ENCODE measurements around the gene SOHLH1. TPM values are rescaled to one million over a fixed set of nuclear protein-coding genes. Genes with fewer than 3 reads are reported as not detected.

The SOHLH1 gene
- total RNA-seq, 1 experiment from 2014 or later: not detected

DNA sequence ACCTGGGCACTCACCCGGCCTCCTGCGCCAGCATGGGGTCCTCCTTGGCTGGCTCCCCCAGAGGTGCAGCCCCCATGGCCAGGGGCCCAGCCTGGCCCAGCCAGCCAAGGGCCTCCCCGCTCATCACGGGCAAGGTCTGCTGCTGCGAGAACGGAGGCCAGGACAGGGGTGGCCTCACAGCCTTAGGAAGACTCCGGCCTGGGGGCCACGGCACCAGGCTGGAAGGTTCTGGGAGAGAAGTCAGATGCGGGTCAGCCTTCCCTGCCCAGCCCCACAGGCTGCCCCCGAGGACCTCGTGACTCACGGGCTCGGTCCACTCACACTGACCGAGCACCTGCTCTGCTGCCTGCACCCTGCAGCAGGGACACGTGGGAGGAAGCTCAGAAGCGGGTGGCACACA lies 4.2 kb downstream of the SOHLH1 start:
- DNase-seq (ENCODE audit: low spot score): no peak
- no peaks in the 10 kb centered on the region for H3K27me3 Mint-ChIP-seq (ENCODE audit: low read depth)
- no peaks in the 10 kb centered on the region for H3K36me3 Mint-ChIP-seq
- no peak for ATAC-seq
- H3K27ac Mint-ChIP-seq: no peak overlapping the region
- CTCF ChIA-PET: no interaction called here
- H3K9me3 Mint-ChIP-seq: no peaks in the 10 kb centered on the region
- TF ChIP-seq SMAD3 (CRISPR knock-in tag; IDR thresholded peaks at IDR 0.05; ENCODE audit: borderline replicate concordance) (no peak), JAZF1 (CRISPR knock-in tag; IDR thresholded peaks at IDR 0.05) (no peak), STAT6 (CRISPR knock-in tag; conservative IDR thresholded peaks at IDR 0.05; ENCODE audit: low read depth) (no peak), IRF1 (CRISPR knock-in tag; IDR thresholded peaks at IDR 0.05) (no peak)
- TF ChIP-seq, protein P1, sequence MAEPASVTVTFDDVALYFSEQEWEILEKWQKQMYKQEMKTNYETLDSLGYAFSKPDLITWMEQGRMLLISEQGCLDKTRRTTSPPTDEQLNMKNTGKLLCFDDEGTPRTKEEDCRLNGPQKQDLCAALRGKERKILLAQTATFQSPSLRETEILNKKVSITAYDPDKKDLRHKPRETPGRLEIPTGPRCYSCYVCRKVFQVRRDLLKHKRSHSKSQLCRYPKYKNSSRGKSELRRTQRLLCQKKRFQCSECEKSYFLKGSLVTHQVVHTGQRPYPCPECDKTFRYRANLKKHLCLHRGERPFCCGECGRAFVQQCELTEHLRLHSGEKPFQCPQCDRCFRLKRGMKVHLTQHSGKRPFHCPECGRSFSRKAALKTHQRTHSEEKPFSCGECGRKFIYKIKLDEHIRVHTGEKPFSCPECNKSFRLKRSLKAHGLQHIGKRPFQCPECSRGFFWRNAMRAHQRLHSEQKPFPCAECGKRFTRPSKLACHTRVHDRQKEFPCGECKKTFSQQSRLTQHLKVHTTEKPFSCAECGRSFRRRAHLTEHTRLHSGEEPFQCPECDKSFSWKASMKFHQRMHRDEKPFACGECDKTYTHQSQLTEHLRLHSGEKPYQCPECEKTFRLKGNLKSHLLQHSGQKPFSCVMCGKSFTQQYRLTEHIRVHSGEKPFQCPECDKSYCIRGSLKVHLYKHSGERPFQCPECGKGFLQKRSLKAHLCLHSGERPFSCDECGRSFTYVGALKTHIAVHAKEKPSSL (CRISPR knock-in tag; conservative IDR thresholded peaks at IDR 0.05): no peak
- POLR2A ChIA-PET: no interaction called here
- no peak overlapping the region for H3K4me3 Mint-ChIP-seq
- no peaks in the 10 kb centered on the region for H3K4me1 Mint-ChIP-seq

DNA sequence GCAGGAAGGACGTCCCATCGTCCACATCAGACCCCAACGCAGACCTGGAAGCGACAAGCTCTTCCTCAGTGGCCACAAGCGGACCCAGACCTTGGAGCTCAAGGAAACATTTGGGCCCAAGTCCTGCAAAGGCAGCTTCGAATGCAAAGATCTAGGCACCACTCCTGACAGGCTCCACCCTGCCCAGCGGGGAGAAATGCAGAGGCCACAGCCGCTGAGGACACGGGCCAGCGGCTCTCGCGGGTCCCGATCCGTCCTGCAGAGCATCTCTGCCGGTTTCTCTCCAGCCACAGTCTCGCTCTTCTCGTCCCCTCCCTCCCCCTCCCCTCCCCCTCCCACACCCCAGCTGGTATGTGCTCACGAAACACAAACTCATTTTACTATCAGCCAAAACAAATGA lies 4.9 kb downstream of the SOHLH1 start:
- H3K27me3 Mint-ChIP-seq (ENCODE audit: low read depth): no peaks in the 10 kb centered on the region
- ATAC-seq: no peak
- DNase-seq (ENCODE audit: low spot score): no peak
- H3K9me3 Mint-ChIP-seq: no peaks in the 10 kb centered on the region
- no peaks in the 10 kb centered on the region for H3K36me3 Mint-ChIP-seq
- H3K27ac Mint-ChIP-seq: no peak overlapping the region
- CTCF ChIA-PET: interaction anchor here (1.1 to 1.7 kb wide), 3 partner anchors 9 to 91 kb away, joined by 4 to 6 read pairs (median 5); no protein-coding TSS in a partner anchor
- H3K4me3 Mint-ChIP-seq: no peak overlapping the region
- POLR2A ChIA-PET: no interaction called here
- TF ChIP-seq TCF7 (CRISPR knock-in tag; IDR thresholded peaks at IDR 0.05; ENCODE audit: low read depth) (no peak), FOXP1 (CRISPR knock-in tag; IDR thresholded peaks at IDR 0.05; ENCODE audit: borderline replicate concordance) (no peak)
- TF ChIP-seq, protein P2, sequence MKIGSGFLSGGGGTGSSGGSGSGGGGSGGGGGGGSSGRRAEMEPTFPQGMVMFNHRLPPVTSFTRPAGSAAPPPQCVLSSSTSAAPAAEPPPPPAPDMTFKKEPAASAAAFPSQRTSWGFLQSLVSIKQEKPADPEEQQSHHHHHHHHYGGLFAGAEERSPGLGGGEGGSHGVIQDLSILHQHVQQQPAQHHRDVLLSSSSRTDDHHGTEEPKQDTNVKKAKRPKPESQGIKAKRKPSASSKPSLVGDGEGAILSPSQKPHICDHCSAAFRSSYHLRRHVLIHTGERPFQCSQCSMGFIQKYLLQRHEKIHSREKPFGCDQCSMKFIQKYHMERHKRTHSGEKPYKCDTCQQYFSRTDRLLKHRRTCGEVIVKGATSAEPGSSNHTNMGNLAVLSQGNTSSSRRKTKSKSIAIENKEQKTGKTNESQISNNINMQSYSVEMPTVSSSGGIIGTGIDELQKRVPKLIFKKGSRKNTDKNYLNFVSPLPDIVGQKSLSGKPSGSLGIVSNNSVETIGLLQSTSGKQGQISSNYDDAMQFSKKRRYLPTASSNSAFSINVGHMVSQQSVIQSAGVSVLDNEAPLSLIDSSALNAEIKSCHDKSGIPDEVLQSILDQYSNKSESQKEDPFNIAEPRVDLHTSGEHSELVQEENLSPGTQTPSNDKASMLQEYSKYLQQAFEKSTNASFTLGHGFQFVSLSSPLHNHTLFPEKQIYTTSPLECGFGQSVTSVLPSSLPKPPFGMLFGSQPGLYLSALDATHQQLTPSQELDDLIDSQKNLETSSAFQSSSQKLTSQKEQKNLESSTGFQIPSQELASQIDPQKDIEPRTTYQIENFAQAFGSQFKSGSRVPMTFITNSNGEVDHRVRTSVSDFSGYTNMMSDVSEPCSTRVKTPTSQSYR (CRISPR knock-in tag; IDR thresholded peaks at IDR 0.05): no peak
- no peaks in the 10 kb centered on the region for H3K4me1 Mint-ChIP-seq

DNA sequence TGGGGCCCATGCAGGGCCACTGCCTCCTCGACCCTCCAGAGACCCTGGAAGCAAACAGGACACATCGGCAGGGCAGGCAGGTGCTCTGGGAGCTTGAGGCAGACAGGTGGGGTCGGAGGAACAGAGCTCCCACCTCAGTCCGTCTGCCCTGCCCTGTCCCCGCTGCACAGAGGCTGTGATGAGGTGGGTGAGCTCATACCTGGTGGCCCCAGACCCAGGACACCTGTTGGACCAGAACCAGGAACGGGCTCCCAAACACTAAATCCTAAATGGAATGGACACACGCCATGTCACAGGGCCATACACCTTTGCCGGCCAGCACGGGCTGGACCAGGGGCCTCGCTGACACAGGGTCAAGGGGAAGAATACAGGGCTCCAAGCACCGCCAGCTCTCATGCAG lies 5.5 kb downstream of the SOHLH1 start:
- Mint-ChIP-seq H3K4me3 (no peak overlapping the region), H3K36me3 (no peaks in the 10 kb centered on the region), H3K4me1 (no peaks in the 10 kb centered on the region), H3K27me3 (ENCODE audit: low read depth) (no peaks in the 10 kb centered on the region), H3K27ac (peak overlapping the region; percentile 63; the same call in 1 of the 2 replicates), H3K9me3 (no peaks in the 10 kb centered on the region)
- no peak for ATAC-seq
- DNase-seq (ENCODE audit: low spot score): no peak
- CTCF ChIA-PET: interaction anchor here (1.1 to 1.7 kb wide), 3 partner anchors 10 to 91 kb away, joined by 4 to 6 read pairs (median 5); no protein-coding TSS in a partner anchor
- POLR2A ChIA-PET: no interaction called here
- no peak for TF ChIP-seq ZNF317 (CRISPR knock-in tag; IDR thresholded peaks at IDR 0.05; ENCODE audit: borderline replicate concordance, low read depth)
- no peak for TF ChIP-seq MAX (CRISPR knock-in tag; IDR thresholded peaks at IDR 0.05)
- TF ChIP-seq TCF7 (CRISPR knock-in tag; IDR thresholded peaks at IDR 0.05; ENCODE audit: low read depth): no peak
- no peak for TF ChIP-seq AR (CRISPR knock-in tag; IDR thresholded peaks at IDR 0.05)
- TF ChIP-seq KAT7 (CRISPR knock-in tag; IDR thresholded peaks at IDR 0.05; ENCODE audit: borderline replicate concordance): no peak
- TF ChIP-seq CREB1 (CRISPR knock-in tag; IDR thresholded peaks at IDR 0.05): no peak
- TF ChIP-seq ZNF263 (CRISPR knock-in tag; IDR thresholded peaks at IDR 0.05; ENCODE audit: low read depth): no peak
- TF ChIP-seq, protein P3, sequence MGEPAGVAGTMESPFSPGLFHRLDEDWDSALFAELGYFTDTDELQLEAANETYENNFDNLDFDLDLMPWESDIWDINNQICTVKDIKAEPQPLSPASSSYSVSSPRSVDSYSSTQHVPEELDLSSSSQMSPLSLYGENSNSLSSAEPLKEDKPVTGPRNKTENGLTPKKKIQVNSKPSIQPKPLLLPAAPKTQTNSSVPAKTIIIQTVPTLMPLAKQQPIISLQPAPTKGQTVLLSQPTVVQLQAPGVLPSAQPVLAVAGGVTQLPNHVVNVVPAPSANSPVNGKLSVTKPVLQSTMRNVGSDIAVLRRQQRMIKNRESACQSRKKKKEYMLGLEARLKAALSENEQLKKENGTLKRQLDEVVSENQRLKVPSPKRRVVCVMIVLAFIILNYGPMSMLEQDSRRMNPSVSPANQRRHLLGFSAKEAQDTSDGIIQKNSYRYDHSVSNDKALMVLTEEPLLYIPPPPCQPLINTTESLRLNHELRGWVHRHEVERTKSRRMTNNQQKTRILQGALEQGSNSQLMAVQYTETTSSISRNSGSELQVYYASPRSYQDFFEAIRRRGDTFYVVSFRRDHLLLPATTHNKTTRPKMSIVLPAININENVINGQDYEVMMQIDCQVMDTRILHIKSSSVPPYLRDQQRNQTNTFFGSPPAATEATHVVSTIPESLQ (CRISPR knock-in tag; IDR thresholded peaks at IDR 0.05): no peak

Measured in WTC11 (cell line).